ENCODE results near the gene BOD1L1.

Gene BOD1L1

GRCh38 chr4:13553081-13553480 lies 74.4 kb downstream of the BOD1L1 start:
- DNase-seq = no peak

- DNase-seq = peak; percentile 85
These were observed 78.5 kb downstream of the BOD1L1 start for GRCh38 chr4:13548984-13549546.

- no peak for DNase-seq
These were observed 79.2 kb downstream of the BOD1L1 start for GRCh38 chr4:13548059-13548983.

GRCh38 chr4:13547485-13548041 lies 80.0 kb downstream of the BOD1L1 start:
- DNase-seq = peak; percentile 41

GRCh38 chr4:13546941-13547484 lies 80.5 kb downstream of the BOD1L1 start:
- DNase-seq = no peak

- DNase-seq = no peak
These were observed 81.2 kb downstream of the BOD1L1 start for GRCh38 chr4:13546142-13546940.

- DNase-seq = no peak
These were observed 82.1 kb downstream of the BOD1L1 start for GRCh38 chr4:13545394-13545808.

GRCh38 chr4:13544606-13545393 lies 82.7 kb downstream of the BOD1L1 start:
- peak; percentile 49 for DNase-seq

- DNase-seq = no peak
These were observed 83.5 kb downstream of the BOD1L1 start, which contains the start of gene NKX3-2 for GRCh38 chr4:13543839-13544605. NKX3-2 (minus strand) TSS chr4:13544508; CDS start chr4:13544414, 94 bp downstream.

GRCh38 chr4:13543032-13543838 lies 84.3 kb downstream of the BOD1L1 start:
- DNase-seq = no peak

- DNase-seq = no peak
These were observed 84.9 kb downstream of the BOD1L1 start for GRCh38 chr4:13542577-13543031.

- peak; percentile 43 for DNase-seq
These were observed 85.6 kb downstream of the BOD1L1 start for GRCh38 chr4:13541720-13542576.

GRCh38 chr4:13541176-13541604 lies 86.3 kb downstream of the BOD1L1 start:
- DNase-seq = no peak

GRCh38 chr4:13540446-13541175 lies 86.9 kb downstream of the BOD1L1 start:
- no peak for DNase-seq

GRCh38 chr4:13539619-13540445 lies 87.7 kb downstream of the BOD1L1 start:
- no peak for DNase-seq

GRCh38 chr4:13539047-13539618 lies 88.4 kb downstream of the BOD1L1 start:
- no peak for DNase-seq

- no peak for DNase-seq
These were observed 89.0 kb downstream of the BOD1L1 start for GRCh38 chr4:13538427-13538973.
